Neuronal stem cell (in vitro differentiated cells): ENCODE data around the gene RFT1.

Source experiments
- DNase-seq: peaks from one replicate; pipeline ENCODE4 v3.0.0-alpha.2; 2013; ENCODE audit warnings: low spot score
- H2AFZ ChIP-seq: one replicate; pipeline ENCODE4 v1.6.1; 2013; ENCODE audit warnings: mild to moderate bottlenecking, low read length, inconsistent platforms
- H2AK5ac ChIP-seq: 2 replicates; pipeline ENCODE4 v1.6.1; 2013; ENCODE audit warnings: low read depth, mild to moderate bottlenecking, inconsistent platforms, low read length, moderate library complexity, mixed read lengths
- H2BK120ac ChIP-seq: 2 replicates; pipeline ENCODE4 v1.6.1; 2013; ENCODE audit warnings: low read depth, mild to moderate bottlenecking, inconsistent platforms, low read length, moderate library complexity, mixed read lengths
- H2BK12ac ChIP-seq: one replicate; pipeline ENCODE4 v1.6.1; 2013; ENCODE audit warnings: low read length, inconsistent platforms
- H2BK15ac ChIP-seq: 2 replicates; pipeline ENCODE4 v1.6.1; 2013; ENCODE audit warnings: mild to moderate bottlenecking, low read length, inconsistent platforms, mixed read lengths
- H2BK5ac ChIP-seq: one replicate; pipeline ENCODE4 v1.6.1; 2013; ENCODE audit warnings: inconsistent platforms, mild to moderate bottlenecking, low read length, moderate library complexity
- H3K14ac ChIP-seq: one replicate; pipeline ENCODE4 v1.6.1; 2013; ENCODE audit warnings: low read length, inconsistent platforms
- H3K18ac ChIP-seq: 2 replicates; pipeline ENCODE4 v1.6.1; 2013; ENCODE audit warnings: low read length, inconsistent platforms
- H3K23ac ChIP-seq: 2 replicates; pipeline ENCODE4 v1.6.1; 2013; ENCODE audit warnings: low read depth, mild to moderate bottlenecking, mixed read lengths, low read length, inconsistent platforms; ENCODE audit not compliant: poor library complexity
- H3K27ac ChIP-seq: replicated peaks from 3 replicates; pipeline ENCODE4 v1.5.1; 2013; ENCODE audit warnings: low read length, inconsistent platforms
- H3K27me3 ChIP-seq, 3 experiments: 2 replicates each; pipeline ENCODE4 v1.6.1; 2013; ENCODE audit warnings: low read length in 3 of 3, mild to moderate bottlenecking in 2 of 3, inconsistent platforms in 1 of 3, low read depth in 1 of 3, mixed read lengths in 1 of 3, moderate library complexity in 1 of 3; ENCODE audit not compliant: control insufficient read depth in 3 of 3, insufficient read depth in 3 of 3
- H3K36me3 ChIP-seq, 2 donors: replicated peaks in 1 of 2; 2 replicates each; pipeline ENCODE4 v1.6.1; 2013; ENCODE audit warnings: low read length in 2 of 2; ENCODE audit not compliant: control insufficient read depth in 2 of 2, insufficient read depth in 2 of 2
- H3K4ac ChIP-seq: 2 replicates; pipeline ENCODE4 v1.6.1; 2013; ENCODE audit warnings: inconsistent platforms, mild to moderate bottlenecking, low read length, moderate library complexity
- H3K4me1 ChIP-seq, 2 donors: 1 replicate in 1 of 2; 2 replicates in 1 of 2; pipeline ENCODE4 v1.6.1; 2013; ENCODE audit warnings: low read length in 2 of 2, low read depth in 1 of 2; ENCODE audit not compliant: control insufficient read depth in 2 of 2, insufficient read depth in 1 of 2
- H3K4me2 ChIP-seq: one replicate; pipeline ENCODE4 v1.6.1; 2013; ENCODE audit warnings: mild to moderate bottlenecking, low read length, inconsistent platforms; ENCODE audit not compliant: insufficient read depth, poor library complexity, severe bottlenecking
- H3K4me3 ChIP-seq, 2 donors: 2 replicates each; pipeline ENCODE4 v1.5.1; 2013; ENCODE audit warnings: low read length in 2 of 2, mild to moderate bottlenecking in 2 of 2, inconsistent platforms in 1 of 2, moderate library complexity in 1 of 2
- H3K79me1 ChIP-seq: one replicate; pipeline ENCODE4 v1.6.1; 2013; ENCODE audit warnings: low read depth, mild to moderate bottlenecking, inconsistent platforms, low read length, moderate library complexity
- H3K9ac ChIP-seq: one replicate; pipeline ENCODE4 v1.6.1; 2013; ENCODE audit warnings: mild to moderate bottlenecking, low read depth, low read length, inconsistent platforms; ENCODE audit not compliant: poor library complexity
- H3K9me3 ChIP-seq, 2 donors: replicated peaks in 1 of 2; 2 replicates each; pipeline versions ENCODE3 to v1.6.1; 2013; ENCODE audit warnings: low read length in 2 of 2, mild to moderate bottlenecking in 2 of 2, inconsistent platforms in 1 of 2, low read depth in 1 of 2, mixed read lengths in 1 of 2, moderate library complexity in 1 of 2; ENCODE audit not compliant: control insufficient read depth in 2 of 2, insufficient read depth in 1 of 2
- H4K8ac ChIP-seq: one replicate; pipeline ENCODE4 v1.6.1; 2013; ENCODE audit warnings: low read depth, mild to moderate bottlenecking, inconsistent platforms, low read length, moderate library complexity
- H4K91ac ChIP-seq: one replicate; pipeline ENCODE4 v1.6.1; 2013; ENCODE audit warnings: low read length, low read depth, mild to moderate bottlenecking, inconsistent platforms; ENCODE audit not compliant: poor library complexity
- WGBS, 2 donors: extraction: QIAGEN DNeasy Blood & Tissue Kit; methylation state at CpG; one replicate each; pipeline ENCODE4 v1.1.7; 2013; ENCODE audit warnings: missing lambda C conversion rate in 2 of 2, mixed read lengths in 1 of 2; ENCODE audit not compliant: insufficient read length in 2 of 2, insufficient replicate concordance in 1 of 2; ENCODE audit errors: extremely low coverage in 2 of 2; 5-methylcytosine and 5-hydroxymethylcytosine counted together

Gene RFT1

DNA sequence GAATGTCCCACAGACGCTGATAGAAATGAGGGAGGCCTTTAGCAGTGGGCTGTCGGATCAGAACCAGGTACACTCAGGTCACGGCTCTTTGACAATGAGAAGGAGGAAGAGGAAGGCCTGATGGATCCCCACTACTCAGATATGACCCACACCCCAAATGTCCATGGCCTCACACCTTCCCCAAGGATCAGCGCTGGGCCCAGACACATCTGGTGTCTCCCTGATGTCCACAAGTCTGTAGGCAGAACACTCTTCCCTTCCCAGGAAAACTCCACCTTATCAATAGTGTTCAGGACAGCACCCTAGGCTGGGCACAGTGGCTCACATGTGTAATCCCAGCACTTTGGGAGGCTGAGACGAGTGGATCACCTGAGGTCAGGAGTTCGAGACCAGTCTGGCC, 51.1 kb downstream of the RFT1 start:
- Histone ChIP-seq H3K4me1 (peaks cover 0 to 3% of the 10 kb centered on the region in 2 donors), H4K8ac (no peak overlapping the region), H3K4ac (no peak overlapping the region), H3K36me3 (no peaks in the 10 kb centered on the region), H3K27me3 (no peaks in the 10 kb centered on the region), H3K14ac (no peak overlapping the region), H2BK5ac (no peak overlapping the region), H3K9ac (no peak overlapping the region), H2AFZ (no peak overlapping the region), H3K23ac (no peak overlapping the region), H2BK12ac (no peak overlapping the region), H2BK120ac (no peak overlapping the region), H3K9me3 (no peaks in the 10 kb centered on the region), H3K79me1 (no peaks in the 10 kb centered on the region), H2AK5ac (no peak overlapping the region), H3K18ac (no peak overlapping the region), H4K91ac (no peak overlapping the region), H2BK15ac (no peak overlapping the region), H3K4me2 (no peak overlapping the region), H3K4me3 (no peak overlapping the region), H3K27ac (no peak overlapping the region)
- DNase-seq: no peak
- WGBS, 2 donors: no CpG with 5 or more reads among the region's 6 CpGs

DNA sequence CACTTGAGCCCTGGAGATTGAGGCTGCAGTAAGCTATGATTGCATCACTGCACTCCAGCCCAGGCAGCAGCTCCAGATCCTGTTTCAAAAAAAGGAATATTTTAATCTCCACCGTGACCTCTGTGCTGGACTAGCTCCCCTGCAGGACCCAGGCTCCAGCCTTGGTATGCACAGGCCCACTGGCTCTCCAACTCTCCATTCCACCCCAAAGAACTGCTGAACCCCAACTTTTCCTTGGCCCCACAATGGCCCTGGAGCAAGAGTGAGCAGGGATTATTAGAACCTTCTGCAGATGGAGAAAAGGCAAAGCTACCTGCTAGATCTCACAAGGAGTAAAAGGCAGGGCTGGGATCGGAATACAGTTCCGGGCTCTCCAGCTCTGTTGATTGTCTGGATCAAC, 51.6 kb downstream of the RFT1 start:
- H3K9me3 ChIP-seq: no peaks in the 10 kb centered on the region
- no peak overlapping the region for H2BK120ac ChIP-seq
- no peak overlapping the region for H3K23ac ChIP-seq
- no peak overlapping the region for H3K27ac ChIP-seq
- no peak overlapping the region for H2BK5ac ChIP-seq
- no peaks in the 10 kb centered on the region for H3K36me3 ChIP-seq
- H3K4me3 ChIP-seq: no peak overlapping the region
- peaks cover 0 to 4% of the 10 kb centered on the region in 2 donors for H3K4me1 ChIP-seq
- no peaks in the 10 kb centered on the region for H3K79me1 ChIP-seq
- H3K27me3 ChIP-seq: no peaks in the 10 kb centered on the region
- H3K4me2 ChIP-seq: no peak overlapping the region
- H3K18ac ChIP-seq: no peak overlapping the region
- no peak overlapping the region for H3K14ac ChIP-seq
- H4K91ac ChIP-seq: no peak overlapping the region
- no peak overlapping the region for H3K4ac ChIP-seq
- no peak overlapping the region for H2AK5ac ChIP-seq
- DNase-seq: no peak
- H2BK15ac ChIP-seq: no peak overlapping the region
- no CpG with 5 or more reads among the region's 3 CpGs for WGBS, 2 donors
- H2AFZ ChIP-seq: no peak overlapping the region
- no peak overlapping the region for H3K9ac ChIP-seq
- H4K8ac ChIP-seq: no peak overlapping the region
- H2BK12ac ChIP-seq: no peak overlapping the region

DNA sequence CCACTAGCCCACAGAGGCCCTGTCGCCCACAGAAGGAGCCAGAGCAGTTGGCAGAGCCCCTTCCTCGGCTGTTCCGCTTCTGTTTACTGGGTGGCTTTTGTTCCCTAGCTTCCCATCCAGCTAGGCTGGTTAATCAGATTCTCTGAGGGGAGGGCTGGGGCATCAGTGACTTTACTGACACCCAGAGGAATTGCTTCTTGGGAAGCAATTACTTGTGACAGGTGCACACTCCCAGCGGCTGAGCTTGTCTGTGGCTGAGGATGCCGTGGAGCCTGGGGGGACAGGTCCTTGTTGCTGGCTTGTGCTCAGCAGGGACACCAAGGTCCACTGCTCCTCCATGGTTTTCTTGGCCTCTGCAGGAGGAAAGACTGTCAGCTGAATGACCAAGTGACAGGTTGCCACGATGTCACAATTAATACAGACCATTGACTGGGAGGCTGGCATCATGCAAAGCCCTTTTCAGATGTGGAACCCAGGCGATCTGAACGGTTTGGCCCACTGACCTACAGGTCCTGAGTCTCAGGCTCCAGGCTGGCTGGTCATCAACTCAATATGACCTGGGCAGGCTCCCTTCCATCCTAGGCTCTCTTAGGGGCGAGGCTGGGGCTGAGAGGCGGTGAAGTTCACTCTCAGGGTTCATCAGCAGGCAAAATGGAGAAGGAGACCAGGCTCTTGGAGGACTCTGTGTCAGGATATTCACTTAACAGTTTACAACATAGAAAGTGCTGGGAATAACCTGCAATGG, 52.6 kb downstream of the RFT1 start:
- Histone ChIP-seq H2BK5ac (no peak overlapping the region), H3K4me2 (no peak overlapping the region), H3K27ac (no peak overlapping the region), H2BK15ac (no peak overlapping the region), H2BK120ac (no peak overlapping the region), H3K4ac (no peak overlapping the region), H2AFZ (no peak overlapping the region), H3K18ac (no peak overlapping the region), H4K8ac (no peak overlapping the region), H3K27me3 (no peaks in the 10 kb centered on the region), H2BK12ac (no peak overlapping the region), H3K4me3 (no peak overlapping the region), H3K9ac (no peak overlapping the region), H3K36me3 (no peaks in the 10 kb centered on the region), H3K23ac (no peak overlapping the region), H3K79me1 (no peaks in the 10 kb centered on the region), H4K91ac (no peak overlapping the region), H2AK5ac (no peak overlapping the region), H3K4me1 (peaks cover 8 to 12% of the 10 kb centered on the region in 2 donors), H3K9me3 (no peaks in the 10 kb centered on the region), H3K14ac (no peak overlapping the region)
- WGBS, 2 donors: no CpG with 5 or more reads among the region's 10 CpGs
- no peak for DNase-seq

DNA sequence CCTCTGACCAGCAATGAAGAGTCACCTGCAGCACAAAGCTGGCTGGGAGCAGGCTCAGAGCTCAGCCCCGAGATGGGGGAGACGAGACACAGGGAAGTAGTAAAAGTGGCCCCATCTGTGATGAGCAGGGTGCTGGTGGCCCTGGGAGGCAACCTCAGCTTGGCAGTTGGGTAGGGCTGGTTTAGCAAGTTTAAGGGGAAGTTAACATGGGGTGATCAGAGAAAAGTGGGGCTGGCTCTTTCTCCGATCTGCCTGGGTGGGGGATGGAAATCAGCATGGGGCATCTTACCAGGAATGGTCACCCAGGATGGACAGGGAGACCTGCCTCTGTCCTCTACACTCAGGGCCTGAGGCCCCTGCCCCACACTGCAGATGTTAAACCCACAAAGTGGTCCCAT, 54.5 kb downstream of the RFT1 start:
- Histone ChIP-seq H3K9me3 (no peaks in the 10 kb centered on the region), H2BK120ac (peak overlapping the region; percentile 7), H3K27ac (no peak overlapping the region), H3K79me1 (no peaks in the 10 kb centered on the region), H2BK5ac (no peak overlapping the region), H4K8ac (no peak overlapping the region), H3K4ac (no peak overlapping the region), H3K4me1 (peaks cover 11 to 15% of the 10 kb centered on the region in 2 donors), H2BK15ac (no peak overlapping the region), H4K91ac (no peak overlapping the region), H3K4me3 (no peak overlapping the region), H3K27me3 (no peaks in the 10 kb centered on the region), H2AFZ (no peak overlapping the region), H2AK5ac (peak overlapping the region; percentile 13), H3K23ac (no peak overlapping the region), H3K36me3 (no peaks in the 10 kb centered on the region), H3K18ac (no peak overlapping the region), H3K4me2 (no peak overlapping the region), H2BK12ac (no peak overlapping the region), H3K9ac (no peak overlapping the region), H3K14ac (no peak overlapping the region)
- no peak for DNase-seq
- WGBS, 2 donors: no CpG with 5 or more reads among the region's 3 CpGs
